HepG2 (cell line): ENCODE data around the gene EFNA3. TPM values are rescaled to one million over a fixed set of nuclear protein-coding genes. Genes with fewer than 3 reads are reported as not detected.

Experiments
- CREM ChIP-seq, 2 experiments: sonication (generic) in 1 of 2; formaldehyde crosslinking in 1 of 2; IDR thresholded peaks; 2 replicates each; pipeline versions ENCODE4 v1.4.0 to v1.6.1; 2016 to 2020; ENCODE audit warnings: antibody characterized with exemption in 1 of 2, mild to moderate bottlenecking in 1 of 2, missing genetic modification reagents in 1 of 2
- CTCF ChIP-seq: sonication (generic); formaldehyde crosslinking; IDR thresholded peaks from 2 replicates; pipeline ENCODE4 v1.5.0; 2020; ENCODE audit warnings: mild to moderate bottlenecking, missing genetic modification reagents, moderate library complexity
- ETS1 ChIP-seq: sonication (generic); formaldehyde crosslinking; IDR thresholded peaks from 2 replicates; pipeline ENCODE4 v1.4.0; 2020; ENCODE audit warnings: missing genetic modification reagents
- HIVEP1 ChIP-seq: sonication (generic); formaldehyde crosslinking; IDR thresholded peaks from 2 replicates; pipeline ENCODE4 v1.4.0; 2020; ENCODE audit warnings: mild to moderate bottlenecking, missing genetic modification reagents
- NFE2L2 ChIP-seq: fragments of 150-350 bp; IDR thresholded peaks from 2 replicates; pipeline ENCODE4 v1.6.1; 2014; ENCODE audit warnings: low read length
- PATZ1 ChIP-seq: sonication (generic); formaldehyde crosslinking; IDR thresholded peaks from 2 replicates; pipeline ENCODE4 v1.4.0; 2020; ENCODE audit warnings: missing genetic modification reagents
- PBX3 ChIP-seq: sonication (generic); formaldehyde crosslinking; IDR thresholded peaks from 2 replicates; pipeline ENCODE4 v1.8.1; 2023; ENCODE audit warnings: missing genetic modification reagents, inconsistent platforms, borderline replicate concordance
- SKI ChIP-seq: fragments of 450-650 bp; IDR thresholded peaks from one replicate; pipeline ENCODE4 v1.6.1; 2018; ENCODE audit warnings: mild to moderate bottlenecking; ENCODE audit not compliant: partially characterized antibody
- SMARCC2 ChIP-seq: fragments of 450-650 bp; IDR thresholded peaks from 2 replicates; pipeline ENCODE4 v1.6.1; 2017; ENCODE audit warnings: antibody characterized with exemption, mild to moderate bottlenecking
- SMARCE1 ChIP-seq: fragments of 450-650 bp; IDR thresholded peaks from 2 replicates; pipeline ENCODE4 v1.6.1; 2017; ENCODE audit warnings: borderline replicate concordance
- TRIM24 ChIP-seq: sonication (generic); formaldehyde crosslinking; IDR thresholded peaks from 2 replicates; pipeline ENCODE4 v1.8.0; 2022; ENCODE audit warnings: mild to moderate bottlenecking, missing genetic modification reagents
- ZBTB1 ChIP-seq: sonication (generic); formaldehyde crosslinking; IDR thresholded peaks from 2 replicates; pipeline ENCODE4 v1.4.0; 2020; ENCODE audit warnings: missing genetic modification reagents, borderline replicate concordance
- ZFP1 ChIP-seq: IDR thresholded peaks from 2 replicates; pipeline ENCODE4 v1.6.1; 2016
- ZKSCAN5 ChIP-seq: sonication (generic); formaldehyde crosslinking; IDR thresholded peaks from 2 replicates; pipeline ENCODE4 v1.5.1; 2020; ENCODE audit warnings: mild to moderate bottlenecking, missing genetic modification reagents
- ZNF205 ChIP-seq: IDR thresholded peaks from 2 replicates; pipeline ENCODE4 v1.6.1; 2018; ENCODE audit warnings: missing biosample characterization, missing genetic modification reagents
- ZNF264 ChIP-seq: sonication (generic); formaldehyde crosslinking; IDR thresholded peaks from 2 replicates; pipeline ENCODE4 v1.4.0; 2020; ENCODE audit warnings: missing genetic modification reagents
- ZNF276 ChIP-seq: sonication (generic); formaldehyde crosslinking; IDR thresholded peaks from 2 replicates; pipeline ENCODE4 v1.4.0; 2020; ENCODE audit warnings: mild to moderate bottlenecking, low read depth, missing genetic modification reagents
- ZNF441 ChIP-seq: sonication (generic); formaldehyde crosslinking; IDR thresholded peaks from 2 replicates; pipeline ENCODE4 v1.7.0; 2021; ENCODE audit warnings: missing genetic modification reagents, borderline replicate concordance
- ZNF546 ChIP-seq: sonication (generic); formaldehyde crosslinking; conservative IDR thresholded peaks from 2 replicates; pipeline ENCODE4 v1.8.1; 2023; ENCODE audit warnings: mild to moderate bottlenecking, missing genetic modification reagents
- ZNF878 ChIP-seq: sonication (generic); formaldehyde crosslinking; IDR thresholded peaks from 2 replicates; pipeline ENCODE4 v1.8.1; 2023; ENCODE audit warnings: mild to moderate bottlenecking, missing genetic modification reagents, moderate library complexity
- ZNF879 ChIP-seq: sonication (generic); formaldehyde crosslinking; IDR thresholded peaks from 2 replicates; pipeline ENCODE4 v1.8.1; 2023; ENCODE audit warnings: missing genetic modification reagents
- ZSCAN21 ChIP-seq: sonication (generic); formaldehyde crosslinking; IDR thresholded peaks from 2 replicates; pipeline ENCODE4 v1.8.0; 2022; ENCODE audit warnings: mild to moderate bottlenecking, missing genetic modification reagents, moderate library complexity, borderline replicate concordance
- polyA plus RNA-seq, 8 experiments: library from polyadenylated mRNA; depleted of rRNA in 3 of 8; stranded (reverse) in 7 of 8; unstranded in 1 of 8; fragments of >200 nt; fragmentation: Illumina TruSeq in 4 of 8; extraction: Trizol in 4 of 8; gene quantifications; 2 replicates each; pipeline versions ENCODE4 v1.2.1 to v1.2.3, GENCODE V29; 2011 to 2016; ENCODE audit warnings: low read depth in 4 of 8, missing spikeins in 1 of 8, mixed read lengths in 1 of 8; ENCODE audit not compliant: insufficient read depth in 1 of 8
- total RNA-seq, 5 experiments: library from RNA; depleted of rRNA; stranded (reverse); fragments of >200 nt; fragmentation: Illumina TruSeq; extraction: Trizol; gene quantifications; 2 replicates each; pipeline ENCODE4 v1.2.3, GENCODE V29; 2016; ENCODE audit warnings: low read depth in 1 of 5

Gene EFNA3
- total and polyA plus RNA-seq, 2 of the 13 experiments (the other 11 are each of a cell fraction or from before 2014, with no cell fraction given) = 1.0 to 5.7 TPM

- TF ChIP-seq ZNF441 (peak; percentile 21; the same call in 1 of the 2 replicates), ZNF205 (peak; percentile 91), SKI (peak; percentile 12), ZNF879 (CRISPR knock-in tag) (no peak), CTCF (CRISPR knock-in tag) (peak; percentile 99), ETS1 (CRISPR knock-in tag) (no peak), NFE2L2 (no peak), PBX3 (CRISPR knock-in tag) (no peak), ZNF546 (0 out of 2 replicates have a peak, but pooled peaks have one; percentile 26), SMARCE1 (no peak), ZNF878 (CRISPR knock-in tag) (peak; percentile 48; the same call in 1 of the 2 replicates), ZBTB1 (CRISPR knock-in tag) (no peak), CREM (IDR thresholded peaks at IDR 0.05) (peak; percentile 29; the same call in 1 of the 2 replicates), CREM (CRISPR knock-in tag; IDR thresholded peaks at IDR 0.05) (no peak), ZKSCAN5 (peak; percentile 62), TRIM24 (no peak), HIVEP1 (CRISPR knock-in tag) (0 out of 2 replicates have a peak, but pooled peaks have one; percentile 30), ZFP1 (peak; percentile 59; the same call in 1 of the 2 replicates), PATZ1 (peak; percentile 63), ZNF276 (CRISPR knock-in tag) (peak; percentile 87; the same call in 1 of the 2 replicates), SMARCC2 (no peak), ZSCAN21 (CRISPR knock-in tag) (peak; percentile 91; the same call in 1 of the 2 replicates), ZNF264 (CRISPR knock-in tag) (no peak)
Measured at GRCh38 chr1:155084722-155085503, 6.3 kb downstream of the EFNA3 start (continued).
